DMS79 treated with DMSO at 0.1 percent for 48 hours (cell line): ENCODE measurements around the gene SLC6A11.

Source experiments
- DNase-seq: peaks from one replicate; lab custom pipeline; 2025; lab: John Stamatoyannopoulos, UW

The SLC6A11 gene

DNA sequence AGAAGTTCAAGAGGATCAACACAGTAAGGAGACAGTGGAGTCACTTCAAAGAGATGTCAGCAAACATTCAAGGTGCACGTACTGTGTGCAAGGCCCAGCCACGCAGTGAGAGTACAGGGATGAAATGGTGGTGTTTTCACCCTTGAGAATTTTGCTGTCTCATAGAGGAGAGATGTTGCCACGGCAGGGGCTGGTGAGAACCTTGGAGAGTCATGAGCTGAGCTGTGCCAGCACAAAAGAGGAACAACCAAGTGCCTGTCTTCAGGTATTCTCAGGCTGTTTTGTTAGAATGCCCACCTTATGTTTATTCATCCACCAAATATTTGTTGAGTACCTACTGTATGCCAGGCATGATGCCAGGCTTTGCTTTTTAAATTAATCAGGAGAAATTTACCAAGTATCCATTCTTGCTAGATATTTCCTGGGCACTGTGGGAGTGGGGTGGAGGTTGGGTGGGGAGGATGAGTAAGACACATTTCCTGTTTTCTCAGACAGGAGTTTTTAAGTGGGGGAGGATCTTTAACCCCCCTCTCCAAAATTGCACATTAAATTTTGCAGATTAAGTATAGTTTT lies 72.6 kb downstream of the SLC6A11 start:
- DNase-seq: no peak

DNA sequence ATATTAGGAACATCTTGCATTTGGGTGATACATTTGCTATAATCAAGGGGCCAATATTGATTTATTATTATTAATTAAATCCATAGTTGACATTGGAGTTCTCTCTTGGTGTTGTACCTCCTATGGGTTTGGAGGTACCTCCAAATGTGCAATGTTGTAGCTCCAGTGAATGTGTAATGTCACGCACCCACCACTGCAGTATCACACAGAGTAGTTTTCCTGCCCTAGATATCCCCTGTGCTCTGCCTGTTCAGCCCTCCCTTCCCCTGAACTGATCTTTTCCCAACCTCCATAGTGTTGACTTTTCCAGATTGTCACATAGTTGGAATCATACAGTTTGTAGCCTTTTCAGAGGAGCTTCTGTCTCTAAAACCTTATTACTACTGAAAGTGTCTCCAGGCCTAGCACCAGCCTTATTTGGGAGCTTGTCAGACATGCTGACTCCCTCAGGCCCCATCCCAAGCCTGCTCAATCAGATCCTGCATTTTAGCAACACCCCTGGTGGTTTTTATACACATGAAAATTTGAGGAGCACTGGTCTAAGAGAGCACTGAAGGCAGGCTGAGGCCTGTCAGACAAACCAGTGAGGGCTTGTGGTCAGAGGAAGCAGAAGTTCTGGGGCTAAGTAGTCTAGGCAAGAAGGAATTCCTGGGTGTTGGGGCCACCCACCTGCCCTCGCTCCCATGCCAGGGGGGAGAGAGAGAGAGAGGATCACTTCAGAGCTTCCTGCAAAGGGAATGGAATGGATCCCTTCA lies 73.4 kb downstream of the SLC6A11 start:
- DNase-seq: no peak

DNA sequence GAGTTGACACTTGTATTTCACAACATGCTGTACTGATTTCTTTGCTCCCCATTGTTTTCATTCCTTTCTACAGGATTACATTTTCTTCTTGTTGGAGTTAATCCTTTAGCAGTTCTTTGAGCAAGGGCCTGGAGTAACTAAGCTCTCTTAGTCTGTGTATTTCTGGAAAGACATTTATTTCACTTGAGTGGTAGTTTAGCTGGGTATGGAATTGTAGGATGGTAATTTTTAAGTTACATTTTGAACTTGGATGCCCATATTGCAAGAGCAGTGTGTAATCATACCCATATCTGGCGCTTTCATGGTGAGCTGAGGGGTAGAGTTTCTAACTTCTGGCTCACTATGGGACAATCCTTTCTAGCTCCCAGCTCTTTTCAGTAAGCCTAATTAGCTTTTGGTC lies 74.6 kb downstream of the SLC6A11 start:
- DNase-seq: no peak

DNA sequence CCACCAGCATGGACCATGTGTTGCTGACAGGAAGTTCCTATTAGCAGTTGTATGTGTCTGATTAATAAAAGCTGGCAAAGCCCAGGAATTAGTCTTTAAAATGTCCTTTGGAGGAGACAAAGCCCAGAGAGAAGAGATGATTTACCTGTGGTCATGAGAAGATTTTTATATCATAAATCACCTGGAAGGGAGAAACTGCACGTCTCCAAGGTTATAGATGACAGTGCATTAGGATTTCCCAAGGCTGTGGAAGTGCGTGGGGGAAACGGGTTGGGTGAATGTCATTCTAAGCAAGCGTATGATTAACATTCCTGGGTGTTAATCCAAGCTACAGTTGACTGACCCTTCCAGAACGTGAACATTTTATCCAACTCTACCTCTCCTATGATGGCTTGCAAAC lies 76.6 kb downstream of the SLC6A11 start:
- no peak for DNase-seq

DNA sequence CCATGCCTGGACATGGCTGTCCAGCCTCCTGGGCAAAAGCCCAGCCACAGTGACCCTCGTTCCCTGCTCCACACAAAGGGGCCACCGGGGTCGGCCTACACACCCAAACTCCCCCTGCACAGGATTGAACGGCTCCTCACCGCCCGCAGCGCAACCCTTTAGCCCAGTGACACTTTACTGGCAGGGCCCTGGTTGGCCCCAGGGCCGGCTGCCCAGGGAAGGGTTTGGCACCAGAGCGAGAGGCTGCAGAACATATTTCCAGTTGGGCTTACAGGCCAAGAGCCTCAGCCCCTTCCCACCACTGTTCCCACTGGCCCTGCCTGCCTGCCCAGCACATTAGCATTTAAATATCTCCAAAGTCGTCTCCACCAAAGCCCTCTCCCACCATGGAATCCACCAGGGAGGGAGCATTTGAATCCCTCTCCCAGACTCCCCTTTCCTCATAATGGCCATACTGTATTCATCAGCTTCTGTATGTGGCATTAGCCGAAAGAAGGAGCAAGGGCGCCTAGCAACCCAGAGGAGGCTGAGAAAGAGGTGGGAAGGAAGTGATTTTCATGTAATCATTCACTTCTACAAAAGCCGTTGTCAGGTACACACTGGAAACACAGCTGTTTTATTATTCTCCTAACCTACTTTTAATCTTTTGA lies 85.4 kb downstream of the SLC6A11 start:
- no peak for DNase-seq

DNA sequence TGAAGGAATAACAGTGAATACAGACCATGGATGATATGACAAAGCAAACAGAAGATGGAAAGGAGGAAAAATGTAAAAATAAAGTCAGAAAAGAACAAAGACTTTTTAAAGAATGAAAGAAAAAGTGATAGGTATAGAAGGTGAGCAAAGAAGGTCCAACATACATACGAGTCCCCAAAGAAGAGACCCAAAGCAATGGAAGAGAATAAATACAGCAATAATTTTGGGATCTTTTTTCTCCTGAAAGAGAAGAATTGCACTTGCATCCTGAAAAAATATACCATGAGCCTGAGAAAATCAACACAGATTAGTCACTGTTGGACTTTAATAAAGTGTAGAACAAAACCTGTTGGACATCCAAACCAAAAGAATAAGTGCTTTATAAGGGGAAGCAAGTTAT lies 91.2 kb downstream of the SLC6A11 start:
- DNase-seq: no peak

DNA sequence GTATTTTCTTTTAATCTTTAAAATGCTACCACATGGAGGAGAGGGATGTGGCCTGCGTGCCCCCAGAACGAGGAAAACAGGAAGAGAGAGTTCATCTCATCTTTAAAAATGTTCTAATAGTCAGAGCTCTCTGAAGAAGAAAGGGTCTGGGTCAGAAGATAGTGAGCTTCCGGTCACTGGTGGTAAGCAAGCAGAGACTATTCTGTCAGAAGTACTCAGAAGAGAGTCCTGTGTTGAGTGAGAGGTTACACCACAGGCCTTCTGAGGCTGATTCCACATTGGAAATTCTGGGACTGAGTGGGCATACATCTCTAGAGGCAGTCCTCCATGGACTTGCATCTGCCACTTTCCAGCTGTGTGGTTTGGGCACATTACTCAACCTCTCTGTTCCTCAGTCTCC lies 94.3 kb downstream of the SLC6A11 start:
- DNase-seq: no peak

DNA sequence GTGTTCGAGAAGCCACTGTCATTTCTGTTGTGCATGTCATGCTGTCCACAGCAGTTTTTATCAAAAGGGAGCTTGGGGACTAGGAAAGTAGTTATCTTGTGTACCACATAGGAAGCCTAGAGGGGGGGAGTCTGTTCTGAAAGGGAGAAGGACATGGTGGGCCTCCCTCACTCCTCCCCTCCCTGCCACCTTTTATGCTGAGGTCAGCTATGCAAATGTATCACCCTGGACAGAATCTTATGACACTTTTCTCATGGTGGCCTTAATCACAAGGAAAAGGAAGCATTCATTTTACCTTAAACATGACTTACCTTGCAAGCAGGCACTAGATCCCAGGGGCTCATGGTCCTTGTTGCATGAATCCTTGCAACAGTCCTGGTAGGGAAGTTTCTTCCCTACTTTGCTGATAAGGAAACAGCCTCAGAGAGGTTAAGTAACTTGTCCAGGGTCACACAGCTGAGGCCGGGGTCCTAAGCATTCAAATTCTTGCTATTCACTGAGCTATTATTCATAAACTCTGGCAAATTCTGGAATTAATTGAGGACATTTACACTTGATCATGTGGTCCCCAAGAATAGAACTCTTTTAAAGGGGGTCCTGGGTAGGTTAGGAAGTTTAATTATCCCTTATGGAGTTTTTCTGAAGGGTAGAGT lies 95.4 kb downstream of the SLC6A11 start:
- no peak for DNase-seq

DNA sequence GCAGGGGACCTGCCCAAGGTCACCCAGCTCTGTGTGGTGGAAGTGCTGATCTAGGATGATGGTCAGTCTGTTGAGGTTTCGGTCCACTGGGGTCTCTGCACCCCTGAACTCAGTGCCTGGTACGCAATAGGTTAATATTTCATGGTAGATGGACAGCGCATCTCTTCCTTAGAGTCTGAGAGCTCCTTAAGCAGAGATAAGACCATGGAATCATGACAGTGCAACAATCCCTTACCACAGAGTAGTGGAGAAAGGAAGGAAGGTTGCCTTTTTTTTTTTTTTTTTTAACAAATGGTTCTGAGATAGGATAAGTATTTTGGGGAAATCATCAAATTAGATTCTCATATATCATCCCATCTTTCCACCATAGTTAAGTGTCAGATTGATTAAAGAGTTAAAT lies 96.8 kb downstream of the SLC6A11 start:
- no peak for DNase-seq

DNA sequence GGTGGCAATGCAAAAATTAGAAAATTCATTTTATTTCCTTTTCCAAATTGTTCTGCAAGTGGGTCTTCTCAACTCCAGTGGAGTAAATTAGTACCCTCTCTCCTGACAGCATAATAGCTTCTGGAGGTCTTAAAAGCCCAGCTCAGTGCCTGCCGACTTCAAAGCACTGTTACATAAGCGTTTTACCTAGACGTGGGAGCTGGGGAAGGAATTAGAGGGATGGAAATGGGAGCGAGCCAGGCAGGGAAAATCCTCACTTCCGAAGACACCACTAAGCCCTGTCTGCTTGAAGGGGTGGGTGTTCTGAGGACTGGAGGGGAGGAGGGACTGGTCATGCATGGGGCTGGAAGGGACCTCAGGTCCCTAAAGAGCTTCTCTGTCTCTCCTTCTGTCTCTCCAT lies 99.3 kb downstream of the SLC6A11 start:
- no peak for DNase-seq

DNA sequence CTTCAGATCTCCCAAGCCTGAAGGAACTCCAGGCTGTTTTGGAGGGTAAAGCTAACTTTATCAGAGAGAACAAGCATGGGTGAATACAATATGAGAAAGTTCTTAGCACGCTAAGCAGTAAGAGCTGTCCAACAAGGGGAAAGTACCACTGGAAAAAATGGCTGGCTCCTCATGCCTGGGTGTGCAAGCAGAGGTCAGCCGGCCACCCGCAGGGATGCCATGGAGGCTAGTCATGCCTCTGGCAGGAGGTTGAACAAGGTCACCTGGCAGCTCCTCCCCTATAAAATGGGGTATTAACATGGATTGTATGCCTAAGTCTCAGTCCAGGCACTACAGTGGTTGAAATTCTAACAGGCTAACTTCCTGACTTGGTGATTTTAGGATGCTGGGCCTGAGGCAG lies 101.1 kb downstream of the SLC6A11 start:
- DNase-seq: no peak

DNA sequence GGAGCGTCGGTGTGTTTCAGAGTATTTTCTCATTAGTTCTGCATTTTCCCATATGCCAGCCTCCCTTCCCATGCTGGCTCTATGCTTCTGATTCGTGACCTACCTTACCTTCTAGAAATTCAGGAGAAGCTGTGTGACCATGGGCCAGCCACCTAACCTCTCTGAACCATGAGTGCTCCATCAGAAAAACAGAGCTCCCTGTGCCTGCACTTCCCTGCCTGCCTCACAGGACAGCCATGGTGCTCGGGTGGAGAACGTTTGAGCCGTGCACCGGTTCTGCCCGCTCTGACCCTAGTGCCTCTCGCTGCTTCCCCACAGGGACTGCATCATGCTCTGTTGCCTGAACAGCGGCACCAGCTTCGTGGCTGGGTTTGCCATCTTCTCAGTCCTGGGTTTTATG lies 102.0 kb downstream of the SLC6A11 start:
- no peak for DNase-seq

DNA sequence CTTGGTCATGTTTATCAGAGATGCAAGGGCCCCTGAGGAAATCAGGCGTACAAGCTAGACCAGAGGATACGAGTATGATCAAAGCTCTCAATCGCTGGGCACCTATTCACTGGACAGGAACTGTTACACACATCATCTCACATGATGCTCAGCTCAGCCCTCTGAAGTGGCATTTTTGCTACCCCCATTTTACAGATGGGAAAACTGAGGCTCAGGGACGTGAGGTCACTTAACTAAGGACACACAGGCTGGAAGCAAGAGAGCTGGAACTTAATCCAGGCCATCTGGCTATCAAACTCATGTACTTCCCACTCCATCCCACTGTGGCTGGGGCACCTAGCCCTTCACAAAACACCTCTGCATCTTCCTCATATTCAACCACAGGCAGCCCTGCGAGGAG lies 103.6 kb downstream of the SLC6A11 start:
- DNase-seq: no peak

DNA sequence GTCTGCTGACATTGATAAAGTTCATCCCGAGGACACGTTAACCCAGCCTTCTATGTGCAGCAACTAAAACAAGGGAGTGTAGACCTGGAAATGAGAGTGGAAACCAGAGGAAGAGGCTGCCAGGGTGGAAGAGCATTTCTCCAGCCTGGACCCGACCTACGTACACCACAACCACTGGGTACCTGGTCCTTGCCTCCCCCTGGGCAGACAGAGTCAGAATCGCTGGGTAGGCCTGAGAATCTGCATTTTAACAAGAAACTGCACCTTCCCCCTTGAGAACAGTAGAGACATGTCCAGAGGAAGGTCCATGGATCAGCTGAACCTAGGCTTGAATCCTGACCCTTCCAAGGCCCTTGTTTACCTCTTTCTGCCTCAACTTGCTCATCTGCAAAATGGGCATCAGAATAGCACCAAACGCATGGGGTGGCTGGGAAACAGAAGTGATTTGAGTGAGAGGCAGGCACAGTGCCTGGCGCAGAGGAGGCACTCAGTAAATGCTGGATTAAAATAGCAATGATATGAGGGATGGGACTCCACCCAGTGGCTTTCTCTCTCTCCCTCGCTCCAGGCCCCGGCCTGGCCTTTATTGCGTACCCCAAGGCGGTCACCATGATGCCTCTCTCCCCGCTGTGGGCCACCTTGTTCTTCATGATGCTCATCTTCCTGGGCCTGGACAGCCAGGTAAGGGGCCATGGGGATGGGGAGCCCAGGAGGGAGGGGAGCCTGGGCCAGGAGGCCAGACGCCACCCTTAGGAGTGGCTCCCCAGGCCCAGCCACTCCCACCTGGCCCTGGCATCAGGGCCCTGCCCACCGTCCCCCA lies 109.6 kb downstream of the SLC6A11 start:
- DNase-seq: no peak

DNA sequence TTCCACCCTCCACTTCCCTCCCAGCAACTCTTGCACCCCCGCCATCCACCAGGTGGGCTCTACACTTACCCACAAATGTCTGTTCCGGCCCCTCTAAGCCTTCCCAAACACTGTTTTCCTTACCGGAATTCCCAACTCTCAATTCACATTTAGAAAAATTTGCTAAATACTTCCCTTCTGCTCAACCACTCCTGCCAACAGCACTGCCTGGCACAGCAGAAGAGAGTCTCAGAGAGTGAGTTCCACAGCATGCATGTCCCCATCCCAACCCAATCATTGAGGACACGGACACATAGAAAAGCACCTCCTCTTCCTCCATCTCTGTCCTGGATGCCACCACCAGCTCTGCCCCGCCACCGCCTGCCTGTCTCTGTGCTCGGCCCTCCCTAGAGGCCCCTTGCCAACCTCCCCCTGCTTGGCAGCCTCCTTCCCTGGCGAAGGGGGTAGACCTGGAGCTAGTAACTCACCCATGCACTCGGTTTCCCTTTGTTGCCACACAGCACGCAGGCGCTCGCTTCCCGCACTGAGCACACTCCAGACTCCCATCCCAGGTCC lies 110.3 kb downstream of the SLC6A11 start:
- no peak for DNase-seq

DNA sequence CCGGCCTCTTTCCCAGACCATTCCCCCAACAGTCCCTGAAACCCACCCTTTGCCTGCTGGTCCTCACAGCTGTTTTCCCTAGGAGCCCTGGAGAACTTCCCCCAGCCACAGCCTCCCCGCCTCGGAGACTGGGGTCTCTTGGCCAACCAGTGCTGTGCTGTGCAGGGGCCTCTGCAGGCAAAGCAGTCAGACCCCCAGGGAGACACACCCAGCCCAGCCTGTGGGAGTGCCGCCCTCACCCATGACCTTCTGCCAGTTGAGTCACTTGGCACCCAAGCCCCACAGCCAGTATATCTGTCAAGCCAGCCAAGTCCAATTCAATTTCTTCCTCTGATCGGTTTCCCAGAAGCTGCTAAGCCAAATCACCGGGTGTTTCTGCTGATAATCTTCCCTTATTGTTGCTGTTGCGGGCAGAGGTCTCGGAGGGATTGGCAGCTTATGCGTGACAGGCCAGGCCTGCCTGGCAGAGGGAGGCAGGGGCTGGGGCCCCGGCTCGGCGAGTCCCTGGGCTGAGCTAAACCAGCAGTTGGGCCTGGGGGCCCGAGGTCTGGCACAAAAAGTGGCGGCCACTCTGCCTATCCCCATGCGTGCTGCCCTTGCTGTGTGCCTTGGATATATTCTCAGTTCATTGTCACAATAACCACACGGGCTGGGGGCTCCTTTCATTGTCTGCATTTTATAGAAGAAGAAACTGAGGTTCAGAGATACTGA lies 110.9 kb downstream of the SLC6A11 start:
- no peak for DNase-seq

DNA sequence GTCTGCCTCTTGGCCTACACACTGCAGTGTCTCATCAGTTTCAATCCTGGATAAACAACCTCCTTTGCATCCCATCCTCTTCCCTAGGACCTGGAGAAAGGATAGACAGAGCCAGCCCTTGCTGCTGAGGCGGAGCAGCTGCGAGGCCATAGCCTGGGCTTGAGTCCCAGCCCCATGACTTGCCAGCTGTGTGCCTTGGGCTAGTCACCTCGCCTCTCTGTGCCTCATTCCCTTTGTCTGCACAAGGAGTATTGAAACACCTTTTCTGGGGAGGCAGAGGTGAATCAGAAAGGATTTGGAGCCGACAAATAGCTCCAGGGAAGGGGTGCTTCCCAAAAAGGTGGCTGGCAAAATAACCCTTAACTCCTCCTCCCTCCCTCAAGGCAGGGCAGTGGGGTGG lies 111.5 kb downstream of the SLC6A11 start:
- DNase-seq: no peak

DNA sequence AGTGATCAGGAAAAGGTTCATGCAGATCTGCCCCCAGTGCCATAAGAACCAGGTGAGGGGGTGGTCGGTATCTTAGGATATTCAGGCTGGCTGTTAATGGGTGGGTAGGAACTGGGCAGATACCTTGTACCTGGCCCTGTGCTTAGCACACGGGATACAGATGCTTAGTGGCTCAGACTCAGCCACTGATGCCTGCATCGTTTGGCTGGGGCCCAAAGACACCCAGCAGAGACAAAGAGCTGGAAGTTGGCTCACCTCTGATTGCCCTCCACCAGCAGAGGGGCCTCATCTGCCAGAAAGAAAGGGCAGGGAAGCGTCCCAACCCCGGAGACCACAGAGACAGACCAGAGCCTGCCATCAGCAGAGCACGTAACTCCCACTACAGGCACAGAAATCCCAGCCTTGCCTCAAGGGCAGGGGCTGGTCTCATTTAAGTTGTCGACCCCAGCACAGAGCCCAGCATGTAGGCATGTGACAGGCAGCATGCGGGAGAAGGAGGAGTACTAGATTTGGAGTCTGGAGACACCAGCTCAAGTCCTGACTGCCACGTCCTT lies 112.5 kb downstream of the SLC6A11 start:
- no peak for DNase-seq

DNA sequence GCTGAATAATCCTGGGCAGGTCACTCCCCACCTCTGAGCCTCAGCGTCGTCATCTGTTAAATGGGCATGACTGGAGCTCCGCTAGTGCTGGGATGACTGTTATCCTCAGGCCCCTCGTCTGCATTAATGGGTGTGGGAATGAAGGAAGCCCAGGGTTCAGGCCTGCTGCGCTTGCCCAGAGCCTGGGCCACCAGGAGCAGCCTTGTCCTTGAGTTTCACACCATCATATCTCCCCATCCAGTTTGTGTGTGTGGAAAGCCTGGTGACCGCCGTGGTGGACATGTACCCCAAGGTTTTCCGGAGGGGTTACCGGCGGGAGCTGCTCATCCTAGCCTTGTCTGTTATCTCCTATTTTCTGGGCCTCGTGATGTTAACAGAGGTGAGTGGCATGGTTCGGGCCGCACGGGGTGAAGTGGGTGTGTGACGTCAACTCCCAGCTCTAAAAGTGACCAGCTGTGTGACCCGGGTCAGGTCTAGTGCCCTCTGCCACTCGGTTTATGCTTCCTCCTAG lies 113.0 kb downstream of the SLC6A11 start:
- no peak for DNase-seq

DNA sequence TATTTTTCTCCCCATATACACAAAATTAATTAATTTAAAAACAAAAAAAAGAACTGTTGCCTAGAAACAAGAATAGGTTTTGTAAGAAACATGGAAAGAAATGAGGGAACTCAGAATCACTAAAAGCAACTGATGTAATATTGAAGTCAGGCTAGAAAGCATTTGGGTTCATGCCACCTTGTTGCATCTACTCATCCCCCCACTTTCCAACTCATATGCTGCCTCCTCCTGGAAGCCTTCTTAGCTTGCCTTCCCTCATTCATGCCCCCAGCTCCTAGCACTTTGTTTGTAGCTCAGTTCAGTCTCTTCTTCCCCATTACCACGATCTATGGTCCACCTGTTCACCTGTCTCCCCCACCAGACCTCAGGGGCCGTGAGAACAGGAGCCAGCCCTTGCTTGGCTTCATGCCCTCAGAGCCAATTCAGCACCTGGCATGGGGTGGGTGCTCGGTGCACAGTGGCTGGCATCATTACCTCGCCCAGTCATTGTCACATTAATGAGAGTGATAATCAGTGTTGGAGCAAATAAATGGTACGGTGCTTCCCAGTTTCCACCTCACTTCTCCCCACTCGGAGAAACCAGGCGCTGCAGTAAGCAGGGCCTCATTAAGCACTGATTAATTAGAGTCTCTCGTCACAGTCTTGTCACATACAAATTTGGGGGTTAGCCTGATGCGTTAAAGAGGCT lies 114.1 kb downstream of the SLC6A11 start:
- no peak for DNase-seq
